ENCODE measurements around the gene RAB11FIP3.

The RAB11FIP3 gene

DNA sequence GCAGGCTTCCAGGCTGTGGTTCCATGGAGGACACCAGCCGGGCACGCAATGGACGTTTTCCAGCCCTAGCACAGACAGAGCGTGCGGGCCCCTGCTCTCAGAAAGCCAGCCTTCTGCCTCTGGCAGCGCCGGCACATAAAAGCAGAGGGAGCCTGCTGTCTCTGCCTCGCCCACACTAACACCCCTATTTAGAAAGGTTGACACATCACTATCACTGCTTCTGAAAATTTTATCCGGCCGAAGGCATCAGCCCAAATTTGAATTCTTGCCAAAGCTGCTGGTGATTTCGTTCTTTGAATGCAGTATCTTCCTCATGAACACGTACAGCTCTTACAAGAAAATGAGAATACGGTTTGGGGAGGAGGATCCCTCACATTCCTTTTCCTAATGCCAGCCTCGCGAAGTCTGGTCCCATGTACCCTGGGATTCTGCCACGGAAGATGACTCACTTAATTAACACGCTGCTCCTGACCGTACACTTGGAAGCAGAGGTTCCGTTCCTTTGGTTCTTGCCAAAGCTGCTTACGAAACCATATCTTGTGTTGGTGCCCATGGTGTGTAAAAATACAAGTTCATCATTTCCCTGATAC is 1.3 kb upstream of the RAB11FIP3 start:
- DNase-seq (ENCODE audit: low spot score): peak; percentile 44

DNA sequence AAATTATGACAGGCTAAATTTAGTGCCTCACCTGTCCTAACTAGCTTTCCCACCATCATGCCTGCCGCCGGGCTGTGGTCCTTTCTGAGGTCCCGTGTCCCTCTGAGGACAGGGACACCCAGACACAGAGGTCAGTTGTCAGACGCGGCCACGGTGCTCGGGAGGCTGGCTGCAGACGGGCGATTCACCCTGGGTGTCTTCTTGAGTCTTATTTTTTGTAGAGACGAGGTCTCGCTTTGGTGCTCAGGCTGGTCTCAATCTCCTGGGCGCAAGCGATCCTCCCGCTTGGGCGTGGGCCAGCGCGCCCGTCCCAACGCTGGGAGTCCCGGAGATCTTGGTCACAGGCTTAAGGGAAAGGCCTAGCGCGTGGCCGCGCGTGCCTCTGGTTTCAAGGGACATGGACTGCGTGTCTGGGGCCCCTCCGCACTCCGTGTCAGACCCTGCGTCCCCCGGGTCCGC is 797 bp upstream of the RAB11FIP3 start:
- DNase-seq (ENCODE audit: low spot score): no peak

DNA sequence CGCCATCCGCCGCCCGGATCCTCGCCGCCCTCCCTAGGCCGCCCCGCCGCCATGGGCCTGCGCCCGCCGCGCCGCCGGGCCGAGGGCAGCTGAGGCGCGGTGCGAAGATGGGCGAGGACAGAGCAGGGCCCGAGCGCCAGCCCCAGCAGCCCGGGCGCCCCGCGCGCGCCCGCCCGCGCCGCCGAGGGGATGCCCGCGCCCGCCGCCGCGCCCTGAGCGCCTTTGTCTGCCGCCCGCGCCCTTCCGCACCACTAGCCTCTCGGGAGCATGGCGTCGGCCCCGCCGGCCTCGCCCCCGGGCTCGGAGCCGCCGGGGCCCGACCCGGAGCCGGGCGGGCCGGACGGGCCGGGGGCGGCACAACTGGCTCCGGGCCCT is 278 bp downstream of the RAB11FIP3 start:
- DNase-seq (ENCODE audit: low spot score): no peak

DNA sequence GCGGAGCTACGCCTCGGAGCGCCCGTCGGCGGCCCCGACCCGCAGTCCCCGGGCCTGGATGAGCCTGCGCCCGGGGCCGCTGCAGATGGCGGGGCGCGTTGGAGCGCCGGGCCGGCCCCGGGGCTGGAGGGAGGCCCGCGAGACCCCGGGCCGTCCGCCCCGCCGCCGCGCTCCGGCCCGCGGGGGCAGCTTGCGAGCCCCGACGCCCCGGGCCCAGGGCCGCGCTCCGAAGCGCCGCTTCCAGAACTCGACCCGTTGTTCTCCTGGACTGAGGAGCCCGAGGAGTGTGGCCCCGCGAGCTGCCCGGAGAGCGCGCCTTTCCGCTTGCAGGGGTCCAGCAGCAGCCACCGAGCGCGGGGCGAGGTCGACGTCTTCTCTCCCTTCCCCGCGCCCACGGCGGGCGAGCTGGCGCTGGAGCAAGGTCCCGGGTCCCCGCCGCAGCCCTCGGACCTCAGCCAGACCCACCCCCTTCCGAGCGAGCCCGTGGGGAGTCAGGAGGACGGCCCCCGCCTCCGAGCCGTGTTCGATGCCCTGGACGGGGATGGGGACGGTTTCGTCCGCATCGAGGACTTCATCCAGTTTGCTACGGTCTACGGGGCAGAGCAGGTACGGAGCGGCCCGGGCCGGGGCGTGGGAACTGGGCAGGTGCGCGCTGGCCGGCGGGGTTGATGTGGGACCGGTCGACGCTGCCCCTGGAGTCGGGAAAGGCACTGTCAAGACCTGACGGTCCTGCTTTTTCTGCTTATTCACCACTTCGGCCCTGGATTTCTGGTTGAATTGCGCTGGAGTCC is 861 bp downstream of the RAB11FIP3 start:
- no peak for DNase-seq (ENCODE audit: low spot score)

DNA sequence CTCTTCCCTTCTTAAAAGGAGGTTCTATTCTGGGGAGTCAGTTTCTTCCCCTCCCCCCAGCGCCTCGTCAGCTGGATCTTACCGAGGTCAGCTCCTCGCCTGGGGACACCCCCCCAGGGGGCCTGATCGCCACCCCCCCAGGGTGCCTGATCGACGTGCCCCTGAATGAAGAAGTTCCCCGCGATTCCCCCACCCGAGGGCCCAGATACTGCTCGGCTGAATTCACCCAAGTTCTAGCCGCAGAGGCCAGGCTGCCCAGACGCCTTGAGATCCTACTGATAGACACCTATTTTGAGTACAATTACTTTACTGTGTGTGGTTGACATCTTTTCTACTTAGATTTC is 1.4 kb downstream of the RAB11FIP3 start:
- no peak for DNase-seq (ENCODE audit: low spot score)

DNA sequence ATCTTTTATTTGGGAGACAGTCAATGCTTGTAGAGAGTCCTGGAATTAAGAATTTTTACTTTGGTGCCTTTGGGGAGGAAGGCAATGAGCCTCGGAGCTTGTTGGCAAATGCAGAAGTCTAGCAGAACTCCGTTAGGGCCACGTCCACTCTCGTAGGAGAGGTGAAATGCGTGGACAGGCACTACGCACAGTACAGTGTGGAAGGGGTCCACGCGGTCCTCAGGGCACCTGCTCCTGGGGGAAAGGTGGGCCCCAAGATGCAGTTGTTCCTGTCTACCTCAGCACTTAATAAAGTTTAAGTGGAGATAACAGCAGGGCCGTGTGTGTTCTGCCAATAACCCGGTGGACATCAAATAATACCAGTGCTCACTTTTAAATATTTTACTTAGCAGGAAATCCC is 1.8 kb downstream of the RAB11FIP3 start:
- DNase-seq (ENCODE audit: low spot score): no peak

DNA sequence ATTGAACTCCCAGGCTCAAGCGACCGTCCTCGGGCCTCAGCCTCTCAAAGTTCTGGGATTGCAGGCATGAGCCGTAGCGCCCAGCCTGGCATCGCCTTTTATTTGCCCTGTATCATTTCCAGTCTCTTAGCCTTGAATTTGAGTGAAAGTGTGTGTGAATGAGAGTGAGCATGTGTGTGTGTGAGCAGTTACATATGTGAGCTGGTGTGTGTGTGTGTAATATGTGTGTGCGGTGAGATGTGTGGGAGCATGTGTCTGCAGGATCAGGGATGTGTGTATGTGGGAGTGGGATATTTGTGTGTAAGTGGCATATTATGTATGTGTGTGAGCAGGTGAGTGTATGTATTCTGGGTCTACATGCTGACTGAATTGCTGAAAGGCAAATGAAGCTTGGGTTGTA is 5.5 kb downstream of the RAB11FIP3 start:
- no peak for DNase-seq (ENCODE audit: low spot score)

DNA sequence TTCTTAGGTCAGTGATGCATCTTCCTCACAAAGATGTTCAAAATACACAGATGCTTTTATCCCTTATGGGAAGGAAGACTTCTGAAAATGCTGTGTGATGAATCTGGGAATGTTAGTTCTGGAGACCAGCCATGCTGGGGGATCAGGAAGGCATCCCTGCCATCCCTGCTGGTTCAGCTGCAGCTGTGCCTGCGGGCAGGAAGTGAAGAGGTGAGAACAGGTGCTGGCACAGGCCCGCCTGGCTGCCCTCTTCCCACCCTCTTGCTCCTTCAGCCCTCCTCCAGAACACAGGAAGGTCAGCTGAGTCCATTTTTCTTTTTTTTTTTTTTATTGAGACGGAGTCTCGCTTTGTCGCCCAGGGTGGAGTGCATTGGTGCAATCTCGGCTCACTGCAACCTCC is 15.2 kb downstream of the RAB11FIP3 start:
- no peak for DNase-seq (ENCODE audit: low spot score)

DNA sequence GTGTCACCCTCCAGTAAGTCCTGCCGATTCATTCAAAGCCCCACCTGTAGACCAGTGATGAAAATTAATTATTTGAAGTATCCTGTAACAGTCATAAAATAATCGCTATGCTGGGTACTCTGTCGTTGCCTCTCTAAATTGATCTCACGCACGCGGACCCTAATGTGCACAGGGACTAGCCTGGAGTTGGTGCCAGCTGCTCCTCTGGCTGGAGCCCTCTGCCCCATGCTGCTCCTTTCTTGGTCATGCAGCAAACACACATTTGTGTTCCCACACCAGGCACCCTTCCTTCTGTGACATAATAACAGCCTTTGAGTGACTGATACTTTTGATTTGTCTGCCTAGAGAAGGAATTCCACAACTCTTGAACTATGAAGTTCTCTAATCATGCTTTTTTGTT is 16.0 kb downstream of the RAB11FIP3 start:
- DNase-seq (ENCODE audit: low spot score): no peak

DNA sequence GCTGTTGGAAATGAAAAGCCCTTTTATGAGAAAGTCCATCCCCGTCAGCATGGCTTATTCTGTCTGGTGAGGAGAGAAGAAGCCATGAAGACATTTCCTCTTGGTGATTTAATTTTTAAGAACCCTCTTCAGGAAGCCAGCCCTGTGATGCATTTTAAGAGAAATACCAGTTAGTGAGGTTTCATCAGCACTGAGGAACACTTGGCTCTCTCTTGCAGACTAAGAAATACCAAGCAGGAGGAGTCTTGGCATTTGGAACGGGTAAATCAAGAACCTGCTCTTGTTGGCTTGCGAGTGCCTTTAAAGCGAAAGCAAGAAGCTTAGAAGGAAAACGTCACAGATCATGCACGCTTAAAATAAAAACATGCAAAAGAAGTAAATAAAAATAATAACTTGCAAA is 17.5 kb downstream of the RAB11FIP3 start:
- no peak for DNase-seq (ENCODE audit: low spot score)

DNA sequence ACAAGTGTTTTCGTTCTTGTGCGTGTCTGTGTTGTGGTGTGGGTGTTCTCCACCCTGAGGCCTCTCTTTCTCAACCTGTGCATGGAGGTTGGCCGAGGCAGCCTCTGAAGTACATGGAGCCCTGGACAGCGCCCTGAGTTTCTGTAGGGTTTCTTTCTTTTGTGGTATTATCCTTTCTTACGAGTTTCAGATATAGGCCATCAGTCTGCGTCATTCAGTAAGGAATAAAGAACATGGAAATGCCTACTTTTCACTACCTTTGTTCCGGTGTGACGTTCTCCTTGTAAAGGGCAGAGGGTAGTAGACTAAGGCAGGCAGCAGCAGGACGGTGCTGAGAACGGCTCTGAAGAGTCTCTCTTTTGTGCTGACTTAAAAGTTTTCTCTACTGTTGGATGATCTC is 18.6 kb downstream of the RAB11FIP3 start:
- no peak for DNase-seq (ENCODE audit: low spot score)

DNA sequence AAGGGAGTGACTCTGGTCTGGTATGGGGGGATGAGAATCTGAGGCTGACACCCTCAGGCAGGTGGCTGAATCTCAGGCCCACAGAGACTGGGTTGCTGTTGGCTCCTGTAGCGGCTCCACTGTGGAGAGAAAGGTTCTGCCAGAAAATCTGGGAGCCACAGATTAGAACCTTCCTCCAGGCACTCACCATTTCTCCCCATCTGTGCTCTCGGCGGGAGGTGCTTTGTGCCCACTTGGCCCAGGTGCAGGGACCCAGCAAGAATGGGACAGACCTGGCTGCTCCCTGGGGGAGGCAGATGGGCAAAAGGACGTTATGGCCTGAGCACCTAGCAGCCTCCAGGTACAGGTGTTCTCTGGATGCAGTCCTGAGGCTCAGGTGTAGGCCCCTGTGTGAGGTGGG is 20.1 kb downstream of the RAB11FIP3 start:
- DNase-seq (ENCODE audit: low spot score): no peak

DNA sequence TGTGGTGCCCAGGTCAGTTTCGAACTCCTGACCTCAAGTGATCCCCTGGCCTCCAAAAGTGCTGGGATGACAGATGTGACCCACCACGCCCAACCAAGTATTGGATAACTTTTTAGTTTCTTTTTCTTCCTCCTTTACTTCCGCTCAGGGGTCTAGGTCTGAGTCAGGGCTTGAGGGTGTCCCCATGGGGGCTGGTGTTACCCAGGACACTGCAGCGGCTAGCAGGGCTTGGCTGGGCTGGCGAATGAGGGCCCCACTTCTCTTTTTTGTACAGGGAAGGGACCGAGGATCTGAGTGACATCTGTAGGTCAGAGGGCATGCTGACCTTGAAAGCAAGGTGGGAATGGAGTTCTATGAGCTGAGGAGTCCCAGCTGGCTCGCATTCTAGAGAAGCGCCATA is 24.9 kb downstream of the RAB11FIP3 start:
- DNase-seq (ENCODE audit: low spot score): no peak

DNA sequence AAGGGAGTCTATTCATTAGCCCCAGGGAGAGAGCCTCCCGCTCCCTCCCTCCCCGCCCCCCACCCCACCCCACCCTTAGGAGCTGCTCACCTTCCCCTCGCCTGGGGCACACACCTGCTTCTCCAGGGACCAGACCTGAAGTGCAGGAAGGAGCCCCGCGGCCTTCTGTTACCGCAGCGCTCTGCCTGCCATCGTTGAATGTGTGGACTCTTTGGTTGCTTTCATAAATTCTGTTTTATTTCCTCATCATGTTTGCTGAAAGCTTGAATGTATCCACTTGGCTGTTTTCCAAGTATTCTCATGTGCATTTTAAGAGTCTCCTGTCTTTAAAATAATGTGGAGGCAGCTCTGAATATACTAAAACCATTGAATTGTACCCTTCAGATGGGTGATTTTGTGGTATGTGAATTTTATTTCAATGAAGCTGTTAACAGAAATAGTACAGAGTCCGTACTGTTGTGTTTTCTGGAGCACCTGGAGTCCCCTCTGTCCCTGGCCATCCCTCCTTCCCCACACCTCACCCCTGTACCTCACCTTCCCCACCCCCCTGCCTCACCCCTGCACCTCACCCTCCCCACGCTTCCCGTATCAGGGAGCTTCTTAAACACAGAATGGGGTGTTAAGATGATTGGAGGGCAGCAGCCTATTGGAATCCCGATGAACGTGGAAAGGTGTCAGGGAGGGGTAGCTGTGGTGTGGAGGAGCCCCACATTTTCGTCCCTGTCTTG is 25.5 kb downstream of the RAB11FIP3 start:
- no peak for DNase-seq (ENCODE audit: low spot score)

DNA sequence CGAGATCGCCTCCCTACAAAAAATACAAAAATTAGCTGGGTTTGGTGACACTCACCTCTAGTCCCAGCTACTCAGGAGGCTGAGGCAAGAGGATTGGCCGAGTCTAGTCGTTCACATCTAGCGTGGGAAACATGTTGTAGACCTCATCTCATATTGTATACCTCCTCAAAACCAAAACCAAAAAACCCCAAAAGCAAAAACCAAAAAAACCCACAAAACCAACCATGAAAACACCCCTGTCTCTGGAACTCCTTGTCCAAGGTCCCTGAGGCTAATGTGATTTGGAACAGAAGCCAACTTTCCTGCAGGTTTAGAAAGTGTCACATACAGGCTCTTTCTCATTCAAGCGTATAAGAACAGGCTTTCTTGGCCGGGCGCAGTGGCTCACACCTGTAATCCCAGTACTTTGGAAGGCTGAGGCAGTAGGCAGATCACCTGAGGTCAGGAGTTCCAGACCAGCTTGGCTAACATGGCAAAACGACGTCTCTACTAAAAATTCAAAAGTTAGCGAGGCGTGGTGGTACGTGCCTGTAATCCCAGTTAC is 29.0 kb downstream of the RAB11FIP3 start:
- no peak for DNase-seq (ENCODE audit: low spot score)

DNA sequence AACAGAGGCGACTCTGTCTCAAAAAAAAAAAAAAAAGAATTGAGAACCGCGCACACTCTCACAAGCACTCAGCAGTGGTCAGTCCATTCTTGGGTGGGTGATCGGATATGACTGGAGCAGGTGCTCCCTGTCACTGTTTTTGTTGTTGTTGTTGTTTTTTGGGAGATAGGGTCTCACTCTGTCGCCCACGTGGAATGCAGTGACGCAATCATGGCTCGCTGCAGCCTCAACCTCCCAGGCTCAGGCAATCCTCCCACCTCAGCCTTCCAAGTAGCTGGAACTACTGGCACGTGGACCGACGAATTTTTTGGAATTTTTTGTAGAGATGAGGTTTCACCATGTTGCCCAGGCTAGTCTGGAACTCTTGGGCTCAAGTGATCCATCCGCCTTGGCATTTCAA is 30.0 kb downstream of the RAB11FIP3 start:
- DNase-seq (ENCODE audit: low spot score): no peak

DNA sequence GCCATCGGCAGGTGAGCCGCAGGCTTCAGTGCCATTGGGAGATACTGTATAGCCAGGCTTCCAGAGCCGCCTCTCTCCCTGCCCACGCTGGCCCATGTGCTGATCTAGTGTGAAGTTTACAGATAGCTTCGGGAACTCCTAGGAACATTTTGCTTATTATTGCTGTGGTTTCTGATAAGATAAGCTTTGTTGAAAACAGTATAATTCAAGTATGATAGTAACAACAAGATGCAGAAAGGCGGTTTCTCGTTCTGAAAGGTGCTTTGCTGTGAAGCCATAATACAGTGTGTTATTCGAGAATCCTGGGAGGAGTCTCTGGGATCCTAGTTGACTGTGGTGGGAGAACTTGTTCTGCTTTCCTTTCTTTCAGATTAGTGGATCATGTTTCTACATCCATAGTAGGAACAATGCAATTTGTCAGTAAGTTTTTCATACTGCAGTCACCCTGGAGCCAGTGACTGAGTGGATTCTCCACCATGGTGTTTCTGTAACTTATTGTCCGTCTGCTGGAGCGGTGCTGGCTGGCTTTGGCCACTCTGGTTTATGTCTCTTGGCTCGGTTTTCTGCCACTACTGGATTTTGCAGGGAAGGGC is 31.5 kb downstream of the RAB11FIP3 start:
- DNase-seq (ENCODE audit: low spot score): no peak

DNA sequence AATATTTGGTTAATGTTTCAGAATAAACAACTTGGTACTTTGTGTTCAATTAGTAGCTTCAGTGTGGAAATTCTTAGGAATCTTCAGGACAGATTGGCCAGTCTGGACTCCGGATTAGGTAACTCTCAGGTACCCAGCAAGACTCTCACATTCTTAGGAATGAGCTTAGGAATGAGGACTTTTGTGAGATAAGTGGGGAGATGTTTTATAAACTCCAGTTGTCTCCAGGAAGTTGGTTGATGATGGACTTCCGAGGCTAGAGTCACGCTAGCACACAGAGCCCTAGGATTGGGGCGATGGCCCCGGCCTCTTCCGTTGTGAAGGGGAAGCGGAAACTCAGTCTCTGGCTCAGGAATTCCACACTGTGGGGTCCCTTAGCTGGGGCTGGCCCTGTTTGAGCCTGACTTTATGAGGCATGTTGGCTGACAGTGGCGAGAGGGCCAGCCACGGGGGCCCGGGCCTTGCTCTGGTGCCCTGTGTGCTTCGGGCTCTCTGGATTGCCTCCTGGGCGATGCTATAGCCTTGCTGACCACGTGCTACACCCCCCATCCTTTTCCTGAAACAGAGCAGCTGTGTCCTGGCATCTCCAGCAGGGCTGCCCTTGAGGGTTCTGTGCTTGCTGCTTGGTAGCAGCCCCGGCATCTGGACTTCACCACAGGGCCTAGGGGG is 32.4 kb downstream of the RAB11FIP3 start:
- DNase-seq (ENCODE audit: low spot score): peak; percentile 51

DNA sequence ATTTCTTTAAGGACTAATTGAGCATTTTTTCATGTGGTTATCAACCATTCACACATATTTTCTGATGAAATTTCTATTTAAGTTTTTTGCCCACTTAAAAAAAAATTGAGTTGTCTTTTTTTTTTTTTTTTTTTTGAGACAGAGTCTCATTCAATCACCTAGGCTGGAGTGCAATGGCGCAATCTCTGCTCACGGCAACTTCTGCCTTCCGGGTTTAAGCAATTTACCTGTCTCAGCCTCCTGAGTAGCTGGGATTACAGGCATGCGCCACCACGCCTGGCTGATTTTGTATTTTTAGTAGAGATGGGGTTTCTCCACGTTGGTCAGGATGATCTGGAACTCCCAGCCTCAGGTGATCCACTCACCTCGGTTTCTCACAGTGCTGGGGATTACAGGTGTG is 34.3 kb downstream of the RAB11FIP3 start:
- DNase-seq (ENCODE audit: low spot score): no peak

DNA sequence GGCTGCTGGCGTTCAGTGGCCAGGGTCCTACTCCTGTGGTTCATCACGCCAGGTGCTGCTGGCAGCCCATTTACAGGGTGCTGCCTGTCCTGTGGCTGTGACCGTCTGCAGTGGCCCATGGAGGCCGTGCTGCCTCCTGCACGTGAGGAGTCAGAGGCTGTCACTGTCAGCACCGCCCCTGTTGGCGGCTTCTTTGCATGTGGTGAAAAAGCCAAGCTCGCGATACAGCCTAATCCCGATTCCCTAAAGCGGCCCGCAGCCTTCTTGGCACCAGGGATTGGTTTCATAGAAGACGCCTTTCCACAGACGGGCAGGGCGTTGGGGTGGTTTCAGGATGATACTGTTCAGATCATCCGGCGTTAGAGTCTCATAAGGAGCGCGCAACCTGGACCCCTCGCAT is 35.3 kb downstream of the RAB11FIP3 start:
- no peak for DNase-seq (ENCODE audit: low spot score)

DNA sequence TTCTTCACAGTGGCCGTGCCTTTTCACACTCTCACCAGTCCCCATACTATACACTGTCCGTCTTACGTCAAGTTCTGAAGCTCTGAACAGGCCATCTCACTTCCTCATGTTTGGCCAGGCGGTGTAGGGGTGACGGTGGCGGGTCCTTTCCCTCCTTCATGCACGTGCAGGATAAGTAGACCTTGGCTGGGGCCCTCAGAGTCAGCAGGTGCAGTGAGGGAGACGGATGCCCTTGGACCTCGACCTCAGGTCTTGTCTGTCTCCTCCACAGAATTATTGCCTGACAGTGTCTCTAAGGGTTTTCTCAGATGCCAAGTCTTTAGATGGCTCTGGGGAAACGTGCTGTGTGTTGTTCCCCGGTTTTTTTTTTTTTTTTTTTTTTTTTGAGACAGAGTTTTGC is 37.6 kb downstream of the RAB11FIP3 start:
- DNase-seq (ENCODE audit: low spot score): no peak

DNA sequence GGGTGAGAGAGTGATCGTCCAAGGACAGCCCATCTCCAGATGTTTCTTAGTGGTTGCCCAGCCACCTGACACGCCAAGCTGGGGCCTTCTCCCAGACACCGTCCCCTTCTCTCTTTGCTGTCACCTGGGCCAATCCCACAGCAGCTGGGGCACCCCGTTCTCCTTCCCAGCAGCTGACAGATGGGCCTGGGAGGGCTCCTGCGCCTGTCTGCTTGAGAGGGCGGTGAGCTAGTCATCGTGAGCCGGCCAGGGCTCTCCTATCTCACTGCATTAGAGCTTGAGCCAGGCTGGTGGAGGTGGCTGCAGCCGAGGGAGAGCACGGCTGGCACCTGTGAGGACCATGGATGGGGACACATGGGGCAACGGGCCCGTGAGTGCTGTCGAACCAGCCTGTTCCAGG is 41.2 kb downstream of the RAB11FIP3 start:
- DNase-seq (ENCODE audit: low spot score): no peak

All from kidney capillary endothelial cell (primary cell).